Peyer's patch (tissue), 4 donors: ENCODE measurements around the gene RAI14.

Experiments
- POLR2A ChIP-seq, 2 donors: fragments of 450-650 bp; IDR thresholded peaks; one replicate each; pipeline ENCODE4 v1.5.1; 2017; ENCODE audit warnings: antibody characterized with exemption in 2 of 2, mild to moderate bottlenecking in 2 of 2, moderate library complexity in 2 of 2
- TF ChIP-seq, protein P1 (sequence below), 6 experiments: fragments of 450-650 bp in 4 of 6; fragments of 200-600 bp in 2 of 6; sonication (generic) in 1 of 6; IDR thresholded peaks; one replicate each; pipeline ENCODE4 v1.5.1; 2017 to 2019; ENCODE audit warnings: antibody characterized with exemption in 6 of 6, mild to moderate bottlenecking in 3 of 6, moderate library complexity in 1 of 6

DNA sequence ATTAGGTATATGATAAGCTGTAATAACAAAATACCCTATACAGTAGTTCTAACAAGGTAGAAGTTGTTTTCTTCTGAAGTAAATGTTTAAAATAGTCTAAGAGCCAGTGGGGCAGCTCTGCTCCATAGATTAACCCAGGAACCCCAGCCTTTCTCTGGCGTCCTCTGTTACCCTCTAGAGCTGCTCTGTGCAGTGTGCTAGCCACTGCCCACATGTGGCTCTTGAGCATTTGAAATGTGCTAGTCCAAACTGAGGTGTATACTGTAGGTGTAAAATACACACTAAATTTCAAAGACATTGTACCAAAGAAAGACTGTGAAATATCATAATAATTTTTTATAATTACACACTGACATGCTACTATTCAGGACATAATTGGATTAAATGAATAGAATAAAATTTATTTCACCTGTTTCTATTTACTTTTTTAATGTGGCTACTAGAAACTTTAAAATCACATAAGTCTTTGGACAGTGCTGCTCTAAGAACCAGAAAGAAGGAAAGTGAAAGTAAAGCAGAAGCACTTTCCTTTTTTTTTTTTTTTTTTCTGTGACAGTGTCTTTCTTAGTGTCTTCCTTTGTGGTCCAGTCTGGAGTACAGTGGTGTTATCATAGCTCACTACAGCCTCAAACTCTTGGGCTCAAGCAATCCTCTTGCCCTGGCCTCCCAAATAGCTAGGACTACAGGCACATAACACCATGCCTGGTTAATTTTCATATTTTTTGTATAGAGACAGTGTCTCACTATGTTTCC lies 39.3 kb downstream of the RAI14 start:
- TF ChIP-seq POLR2A (IDR thresholded peaks at IDR 0.05), result no peak
- TF ChIP-seq, protein P1, sequence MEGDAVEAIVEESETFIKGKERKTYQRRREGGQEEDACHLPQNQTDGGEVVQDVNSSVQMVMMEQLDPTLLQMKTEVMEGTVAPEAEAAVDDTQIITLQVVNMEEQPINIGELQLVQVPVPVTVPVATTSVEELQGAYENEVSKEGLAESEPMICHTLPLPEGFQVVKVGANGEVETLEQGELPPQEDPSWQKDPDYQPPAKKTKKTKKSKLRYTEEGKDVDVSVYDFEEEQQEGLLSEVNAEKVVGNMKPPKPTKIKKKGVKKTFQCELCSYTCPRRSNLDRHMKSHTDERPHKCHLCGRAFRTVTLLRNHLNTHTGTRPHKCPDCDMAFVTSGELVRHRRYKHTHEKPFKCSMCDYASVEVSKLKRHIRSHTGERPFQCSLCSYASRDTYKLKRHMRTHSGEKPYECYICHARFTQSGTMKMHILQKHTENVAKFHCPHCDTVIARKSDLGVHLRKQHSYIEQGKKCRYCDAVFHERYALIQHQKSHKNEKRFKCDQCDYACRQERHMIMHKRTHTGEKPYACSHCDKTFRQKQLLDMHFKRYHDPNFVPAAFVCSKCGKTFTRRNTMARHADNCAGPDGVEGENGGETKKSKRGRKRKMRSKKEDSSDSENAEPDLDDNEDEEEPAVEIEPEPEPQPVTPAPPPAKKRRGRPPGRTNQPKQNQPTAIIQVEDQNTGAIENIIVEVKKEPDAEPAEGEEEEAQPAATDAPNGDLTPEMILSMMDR (IDR thresholded peaks at IDR 0.05), result no peak
